GM12878 (cell line): Measurements from ENCODE around the gene SCARB2.

ENCODE experiments used
- CBX5 ChIP-seq: sonication (generic); IDR thresholded peaks from 2 replicates; pipeline ENCODE4 v1.6.1; 2016; ENCODE audit warnings: low read depth, moderate library complexity, mild to moderate bottlenecking, inconsistent platforms
- CEBPB ChIP-seq, 2 experiments: fragments of 150-350 bp in 1 of 2; IDR thresholded peaks; 2 replicates each; pipeline ENCODE4 v1.6.1; 2012 to 2014; ENCODE audit warnings: low read depth in 2 of 2, low read length in 2 of 2, borderline replicate concordance in 1 of 2, inconsistent platforms in 1 of 2
- CREB1 ChIP-seq: IDR thresholded peaks from 2 replicates; pipeline ENCODE4 v1.6.1; 2012; ENCODE audit warnings: low read depth, mild to moderate bottlenecking, inconsistent platforms
- EZH2 ChIP-seq: IDR thresholded peaks from 2 replicates; pipeline ENCODE4 v1.6.1; 2012; ENCODE audit warnings: low read depth, mild to moderate bottlenecking, control low read depth, inconsistent platforms, low read length, borderline replicate concordance; ENCODE audit not compliant: control insufficient read depth
- KAT2A ChIP-seq: conservative IDR thresholded peaks from 2 replicates; pipeline ENCODE4 v1.6.1; 2011; ENCODE audit warnings: low read depth, low read length; ENCODE audit not compliant: control insufficient read depth
- MEF2A ChIP-seq: IDR thresholded peaks from 2 replicates; pipeline ENCODE4 v1.6.1; 2011; ENCODE audit warnings: low read depth, mild to moderate bottlenecking, low read length, moderate library complexity; ENCODE audit not compliant: insufficient read depth
- NRF1 ChIP-seq: conservative IDR thresholded peaks from 2 replicates; pipeline ENCODE4 v1.6.1; 2011; ENCODE audit warnings: mild to moderate bottlenecking, low read depth, low read length, improper control_type of control experiment
- POLR2AphosphoS5 ChIP-seq: IDR thresholded peaks from 2 replicates; pipeline ENCODE4 v1.6.1; 2011; ENCODE audit warnings: mild to moderate bottlenecking, low read length, inconsistent platforms
- TF ChIP-seq, protein P1 (sequence below): IDR thresholded peaks from 2 replicates; pipeline ENCODE4 v1.6.1; 2012; ENCODE audit warnings: improper control_type of control experiment, low read depth, low read length; ENCODE audit not compliant: insufficient replicate concordance
- TF ChIP-seq, protein P2 (sequence below): IDR thresholded peaks from 2 replicates; pipeline ENCODE4 v1.6.1; 2011; ENCODE audit warnings: mild to moderate bottlenecking, low read depth, low read length, moderate library complexity; ENCODE audit not compliant: insufficient replicate concordance
- TF ChIP-seq, protein P3 (sequence below): fragments of 450-650 bp; conservative IDR thresholded peaks from 2 replicates; pipeline ENCODE4 v1.6.1; 2017; ENCODE audit warnings: mild to moderate bottlenecking, moderate library complexity
- TF ChIP-seq, protein P4 (sequence below), 3 experiments: IDR thresholded peaks in 2 of 3; conservative IDR thresholded peaks in 1 of 3; 2 replicates each; pipeline ENCODE4 v1.5.1; 2011; ENCODE audit warnings: low read depth in 3 of 3, low read length in 3 of 3, mild to moderate bottlenecking in 3 of 3, control low read depth in 2 of 3, moderate library complexity in 2 of 3, inconsistent platforms in 1 of 3, mixed read lengths in 1 of 3; ENCODE audit not compliant: control insufficient read depth in 2 of 3, insufficient read depth in 1 of 3; ENCODE audit errors: extremely low read depth in 1 of 3

DNA sequence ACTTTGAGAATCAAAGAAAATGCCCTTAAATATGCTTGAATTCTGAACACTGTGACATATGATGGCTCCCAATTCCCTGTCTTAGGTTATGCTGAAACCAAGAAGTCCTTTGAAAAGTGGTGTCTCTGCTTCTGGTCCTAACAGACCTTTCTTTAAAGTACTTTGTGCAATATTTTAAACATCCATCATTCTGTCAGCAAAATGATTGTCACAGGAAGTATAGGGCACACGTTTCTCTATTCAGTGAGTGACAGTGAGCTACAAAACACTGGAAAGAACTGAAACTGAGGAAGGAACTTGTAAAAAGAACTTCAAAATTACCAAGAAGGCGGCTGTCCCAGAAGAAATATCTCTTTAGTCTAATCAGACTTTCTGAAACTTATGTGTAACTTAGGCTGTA is 53.3 kb downstream of the SCARB2 start:
- no peak for TF ChIP-seq MEF2A
- no peak for TF ChIP-seq KAT2A
- TF ChIP-seq, protein P1, sequence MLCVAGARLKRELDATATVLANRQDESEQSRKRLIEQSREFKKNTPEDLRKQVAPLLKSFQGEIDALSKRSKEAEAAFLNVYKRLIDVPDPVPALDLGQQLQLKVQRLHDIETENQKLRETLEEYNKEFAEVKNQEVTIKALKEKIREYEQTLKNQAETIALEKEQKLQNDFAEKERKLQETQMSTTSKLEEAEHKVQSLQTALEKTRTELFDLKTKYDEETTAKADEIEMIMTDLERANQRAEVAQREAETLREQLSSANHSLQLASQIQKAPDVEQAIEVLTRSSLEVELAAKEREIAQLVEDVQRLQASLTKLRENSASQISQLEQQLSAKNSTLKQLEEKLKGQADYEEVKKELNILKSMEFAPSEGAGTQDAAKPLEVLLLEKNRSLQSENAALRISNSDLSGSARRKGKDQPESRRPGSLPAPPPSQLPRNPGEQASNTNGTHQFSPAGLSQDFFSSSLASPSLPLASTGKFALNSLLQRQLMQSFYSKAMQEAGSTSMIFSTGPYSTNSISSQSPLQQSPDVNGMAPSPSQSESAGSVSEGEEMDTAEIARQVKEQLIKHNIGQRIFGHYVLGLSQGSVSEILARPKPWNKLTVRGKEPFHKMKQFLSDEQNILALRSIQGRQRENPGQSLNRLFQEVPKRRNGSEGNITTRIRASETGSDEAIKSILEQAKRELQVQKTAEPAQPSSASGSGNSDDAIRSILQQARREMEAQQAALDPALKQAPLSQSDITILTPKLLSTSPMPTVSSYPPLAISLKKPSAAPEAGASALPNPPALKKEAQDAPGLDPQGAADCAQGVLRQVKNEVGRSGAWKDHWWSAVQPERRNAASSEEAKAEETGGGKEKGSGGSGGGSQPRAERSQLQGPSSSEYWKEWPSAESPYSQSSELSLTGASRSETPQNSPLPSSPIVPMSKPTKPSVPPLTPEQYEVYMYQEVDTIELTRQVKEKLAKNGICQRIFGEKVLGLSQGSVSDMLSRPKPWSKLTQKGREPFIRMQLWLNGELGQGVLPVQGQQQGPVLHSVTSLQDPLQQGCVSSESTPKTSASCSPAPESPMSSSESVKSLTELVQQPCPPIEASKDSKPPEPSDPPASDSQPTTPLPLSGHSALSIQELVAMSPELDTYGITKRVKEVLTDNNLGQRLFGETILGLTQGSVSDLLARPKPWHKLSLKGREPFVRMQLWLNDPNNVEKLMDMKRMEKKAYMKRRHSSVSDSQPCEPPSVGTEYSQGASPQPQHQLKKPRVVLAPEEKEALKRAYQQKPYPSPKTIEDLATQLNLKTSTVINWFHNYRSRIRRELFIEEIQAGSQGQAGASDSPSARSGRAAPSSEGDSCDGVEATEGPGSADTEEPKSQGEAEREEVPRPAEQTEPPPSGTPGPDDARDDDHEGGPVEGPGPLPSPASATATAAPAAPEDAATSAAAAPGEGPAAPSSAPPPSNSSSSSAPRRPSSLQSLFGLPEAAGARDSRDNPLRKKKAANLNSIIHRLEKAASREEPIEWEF: no peak
- no peak for TF ChIP-seq CEBPB (IDR thresholded peaks at IDR 0.05; ENCODE audit: borderline replicate concordance in 1 of 2, low read depth in 2 of 2, low read length in 2 of 2)
- TF ChIP-seq, protein P2, sequence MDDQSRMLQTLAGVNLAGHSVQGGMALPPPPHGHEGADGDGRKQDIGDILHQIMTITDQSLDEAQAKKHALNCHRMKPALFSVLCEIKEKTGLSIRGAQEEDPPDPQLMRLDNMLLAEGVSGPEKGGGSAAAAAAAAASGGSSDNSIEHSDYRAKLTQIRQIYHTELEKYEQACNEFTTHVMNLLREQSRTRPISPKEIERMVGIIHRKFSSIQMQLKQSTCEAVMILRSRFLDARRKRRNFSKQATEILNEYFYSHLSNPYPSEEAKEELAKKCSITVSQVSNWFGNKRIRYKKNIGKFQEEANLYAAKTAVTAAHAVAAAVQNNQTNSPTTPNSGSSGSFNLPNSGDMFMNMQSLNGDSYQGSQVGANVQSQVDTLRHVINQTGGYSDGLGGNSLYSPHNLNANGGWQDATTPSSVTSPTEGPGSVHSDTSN: no peak
- TF ChIP-seq, protein P3, sequence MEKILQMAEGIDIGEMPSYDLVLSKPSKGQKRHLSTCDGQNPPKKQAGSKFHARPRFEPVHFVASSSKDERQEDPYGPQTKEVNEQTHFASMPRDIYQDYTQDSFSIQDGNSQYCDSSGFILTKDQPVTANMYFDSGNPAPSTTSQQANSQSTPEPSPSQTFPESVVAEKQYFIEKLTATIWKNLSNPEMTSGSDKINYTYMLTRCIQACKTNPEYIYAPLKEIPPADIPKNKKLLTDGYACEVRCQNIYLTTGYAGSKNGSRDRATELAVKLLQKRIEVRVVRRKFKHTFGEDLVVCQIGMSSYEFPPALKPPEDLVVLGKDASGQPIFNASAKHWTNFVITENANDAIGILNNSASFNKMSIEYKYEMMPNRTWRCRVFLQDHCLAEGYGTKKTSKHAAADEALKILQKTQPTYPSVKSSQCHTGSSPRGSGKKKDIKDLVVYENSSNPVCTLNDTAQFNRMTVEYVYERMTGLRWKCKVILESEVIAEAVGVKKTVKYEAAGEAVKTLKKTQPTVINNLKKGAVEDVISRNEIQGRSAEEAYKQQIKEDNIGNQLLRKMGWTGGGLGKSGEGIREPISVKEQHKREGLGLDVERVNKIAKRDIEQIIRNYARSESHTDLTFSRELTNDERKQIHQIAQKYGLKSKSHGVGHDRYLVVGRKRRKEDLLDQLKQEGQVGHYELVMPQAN: no peak
- no peak for TF ChIP-seq EZH2
- TF ChIP-seq CREB1: no peak
- TF ChIP-seq POLR2AphosphoS5: no peak
- TF ChIP-seq CBX5: no peak
- TF ChIP-seq, protein P4, sequence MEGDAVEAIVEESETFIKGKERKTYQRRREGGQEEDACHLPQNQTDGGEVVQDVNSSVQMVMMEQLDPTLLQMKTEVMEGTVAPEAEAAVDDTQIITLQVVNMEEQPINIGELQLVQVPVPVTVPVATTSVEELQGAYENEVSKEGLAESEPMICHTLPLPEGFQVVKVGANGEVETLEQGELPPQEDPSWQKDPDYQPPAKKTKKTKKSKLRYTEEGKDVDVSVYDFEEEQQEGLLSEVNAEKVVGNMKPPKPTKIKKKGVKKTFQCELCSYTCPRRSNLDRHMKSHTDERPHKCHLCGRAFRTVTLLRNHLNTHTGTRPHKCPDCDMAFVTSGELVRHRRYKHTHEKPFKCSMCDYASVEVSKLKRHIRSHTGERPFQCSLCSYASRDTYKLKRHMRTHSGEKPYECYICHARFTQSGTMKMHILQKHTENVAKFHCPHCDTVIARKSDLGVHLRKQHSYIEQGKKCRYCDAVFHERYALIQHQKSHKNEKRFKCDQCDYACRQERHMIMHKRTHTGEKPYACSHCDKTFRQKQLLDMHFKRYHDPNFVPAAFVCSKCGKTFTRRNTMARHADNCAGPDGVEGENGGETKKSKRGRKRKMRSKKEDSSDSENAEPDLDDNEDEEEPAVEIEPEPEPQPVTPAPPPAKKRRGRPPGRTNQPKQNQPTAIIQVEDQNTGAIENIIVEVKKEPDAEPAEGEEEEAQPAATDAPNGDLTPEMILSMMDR (IDR thresholded peaks at IDR 0.05 in 2 of 3, conservative IDR thresholded peaks at IDR 0.05 in 1 of 3; ENCODE audit: control insufficient read depth in 2 of 3, extremely low read depth in 1 of 3, insufficient read depth in 1 of 3, low read depth in 3 of 3, low read length in 3 of 3): no peak
- no peak for TF ChIP-seq NRF1
